MG63 (cell line): ENCODE results near the gene PIK3C2G. TPM values are rescaled to one million over a fixed set of nuclear protein-coding genes. Genes with fewer than 3 reads are reported as not detected.

Experiments used
- DNase-seq: peaks from one replicate; pipeline ENCODE4 v3.0.0-alpha.2; 2020
- H3K27me3 ChIP-seq: fragments of 250-450 bp; sonication (Bioruptor Pico); 2 replicates; pipeline ENCODE4 v1.5.1; 2020; ENCODE audit warnings: mild to moderate bottlenecking, moderate library complexity
- H3K36me3 ChIP-seq: fragments of 250-450 bp; sonication (Bioruptor Pico); 2 replicates; pipeline ENCODE4 v1.5.1; 2020; ENCODE audit warnings: mild to moderate bottlenecking, moderate library complexity
- H3K4me3 ChIP-seq: fragments of 250-450 bp; sonication (Bioruptor Pico); 2 replicates; pipeline ENCODE4 v1.5.1; 2020; ENCODE audit warnings: mild to moderate bottlenecking, moderate library complexity
- H3K9me3 ChIP-seq: fragments of 250-450 bp; sonication (Bioruptor Pico); 2 replicates; pipeline ENCODE4 v1.5.1; 2020; ENCODE audit warnings: mild to moderate bottlenecking, moderate library complexity
- total RNA-seq: library from RNA; depleted of rRNA; stranded (reverse); fragments of >200 nt; shearing (Covaris generic); gene quantifications from 2 replicates; pipeline ENCODE4 v1.2.3, GENCODE V29; 2014; ENCODE audit warnings: low replicate concordance

The PIK3C2G gene
- total RNA-seq, 1 experiment from 2014 or later = not detected

GRCh38 chr12:18581232-18581962, 320.1 kb downstream of the PIK3C2G start:
- Histone ChIP-seq H3K9me3 (peaks cover 8% of the 10 kb centered on the region), H3K27me3 (no peaks in the 10 kb centered on the region), H3K4me3 (no peak overlapping the region), H3K36me3 (no peaks in the 10 kb centered on the region)
- DNase-seq = peak; percentile 33

DNA sequence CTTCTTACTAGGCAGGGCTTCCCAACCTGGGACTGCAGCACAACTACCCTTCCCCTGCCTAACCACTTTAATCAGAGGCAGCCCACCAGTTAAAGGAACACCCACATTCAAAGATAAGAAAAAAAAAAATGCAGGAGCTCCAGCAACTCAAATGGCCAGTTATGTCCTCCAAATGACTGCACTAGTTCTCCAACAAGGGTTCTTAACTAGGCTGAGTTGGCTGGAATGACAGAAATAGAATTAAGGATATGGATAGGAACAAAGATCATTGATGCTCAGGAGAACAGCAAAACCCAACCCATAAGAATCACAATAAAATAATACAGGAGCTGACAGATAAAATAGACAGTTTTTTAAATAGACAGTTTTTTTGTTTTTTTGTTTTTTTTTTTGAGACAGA, 322.3 kb downstream of the PIK3C2G start:
- no peak for DNase-seq
- Histone ChIP-seq H3K36me3 (no peaks in the 10 kb centered on the region), H3K27me3 (no peaks in the 10 kb centered on the region), H3K4me3 (no peak overlapping the region), H3K9me3 (peaks cover 12% of the 10 kb centered on the region)

- Histone ChIP-seq H3K4me3 (no peak overlapping the region), H3K27me3 (no peaks in the 10 kb centered on the region), H3K36me3 (no peaks in the 10 kb centered on the region), H3K9me3 (peaks cover 12% of the 10 kb centered on the region)
- DNase-seq = no peak
These were observed 325.3 kb downstream of the PIK3C2G start for GRCh38 chr12:18586581-18586980.

- Histone ChIP-seq H3K27me3 (no peaks in the 10 kb centered on the region), H3K4me3 (no peak overlapping the region), H3K36me3 (no peaks in the 10 kb centered on the region), H3K9me3 (peaks cover 7% of the 10 kb centered on the region)
- no peak for DNase-seq
These were observed 328.0 kb downstream of the PIK3C2G start for GRCh38 chr12:18589316-18589715.

- Histone ChIP-seq H3K36me3 (no peaks in the 10 kb centered on the region), H3K4me3 (no peak overlapping the region), H3K9me3 (peaks cover 4% of the 10 kb centered on the region; the same call in 1 of the 2 replicates), H3K27me3 (no peaks in the 10 kb centered on the region)
- no peak for DNase-seq
These were observed 330.2 kb downstream of the PIK3C2G start for GRCh38 chr12:18591473-18591872.

DNA sequence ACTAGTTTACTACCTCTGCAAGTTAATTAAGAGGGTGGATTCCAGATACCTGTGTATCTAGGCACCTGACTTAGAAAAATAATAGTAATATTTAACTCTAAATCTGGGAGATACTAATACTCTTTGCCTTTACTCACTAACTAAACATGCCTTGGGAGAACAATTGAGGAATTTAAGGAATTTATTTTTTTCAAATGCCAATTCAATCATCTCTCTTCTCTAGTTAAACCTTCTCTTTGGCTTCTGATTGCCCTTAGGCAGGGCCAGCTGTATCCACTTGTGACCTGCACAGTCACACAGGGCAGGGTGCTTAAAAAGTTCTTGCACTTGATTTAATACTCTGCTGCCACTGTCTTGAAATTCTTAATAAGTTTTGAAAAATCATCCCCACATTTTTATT, 334.1 kb downstream of the PIK3C2G start:
- no peak overlapping the region for H3K4me3 ChIP-seq
- no peaks in the 10 kb centered on the region for H3K9me3 ChIP-seq
- H3K36me3 ChIP-seq = no peaks in the 10 kb centered on the region
- H3K27me3 ChIP-seq = no peaks in the 10 kb centered on the region
- peak; percentile 9 for DNase-seq

DNA sequence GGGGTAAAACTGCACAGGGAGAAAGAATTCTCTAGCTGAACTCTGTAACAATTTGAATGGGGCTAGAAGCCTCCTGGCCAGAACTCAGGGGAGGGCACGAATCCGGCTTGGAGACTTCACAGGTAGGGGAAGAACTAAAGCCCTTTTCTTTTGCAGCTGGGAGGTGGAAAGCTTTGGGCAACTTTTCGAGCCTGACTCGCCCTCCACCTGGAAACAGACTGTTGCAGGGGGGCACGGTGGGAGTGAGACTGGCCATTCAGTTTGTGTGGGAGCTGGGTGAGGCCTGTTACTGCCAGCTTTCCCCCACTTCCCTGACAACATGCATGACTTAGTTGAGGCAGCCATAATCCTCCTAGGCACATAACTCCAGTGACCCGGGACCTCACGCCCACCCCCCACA, 340.6 kb downstream of the PIK3C2G start:
- Histone ChIP-seq H3K27me3 (no peaks in the 10 kb centered on the region), H3K9me3 (no peaks in the 10 kb centered on the region; the same call in 1 of the 2 replicates), H3K36me3 (no peaks in the 10 kb centered on the region), H3K4me3 (no peak overlapping the region)
- DNase-seq = no peak

- H3K27me3 ChIP-seq = no peaks in the 10 kb centered on the region
- no peak overlapping the region for H3K4me3 ChIP-seq
- no peaks in the 10 kb centered on the region for H3K36me3 ChIP-seq
- DNase-seq = no peak
- no peaks in the 10 kb centered on the region for H3K9me3 ChIP-seq
These were observed 351.7 kb downstream of the PIK3C2G start for GRCh38 chr12:18612971-18613370.

DNA sequence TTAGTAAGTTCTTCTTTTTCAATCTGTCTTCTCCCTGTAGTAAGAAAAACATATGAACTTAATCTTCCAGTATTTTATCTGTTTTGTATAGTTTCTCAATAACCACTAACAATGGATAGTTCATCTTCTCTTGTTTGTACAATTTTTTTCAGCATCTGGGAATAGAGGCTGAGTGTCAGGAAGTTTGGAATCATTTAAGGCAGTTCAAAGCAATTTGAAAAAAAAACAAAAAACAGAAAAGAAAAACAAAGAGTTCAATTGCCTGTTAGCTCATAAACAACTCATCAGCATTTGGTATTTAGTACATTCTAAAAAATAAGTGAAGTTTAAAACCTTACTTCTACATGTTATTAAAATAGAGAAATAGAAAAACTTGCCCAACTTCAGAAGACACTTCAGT, 359.7 kb downstream of the PIK3C2G start:
- Histone ChIP-seq H3K36me3 (no peaks in the 10 kb centered on the region), H3K27me3 (no peaks in the 10 kb centered on the region), H3K9me3 (peaks cover 2% of the 10 kb centered on the region; the same call in 1 of the 2 replicates), H3K4me3 (no peak overlapping the region)
- no peak for DNase-seq

DNA sequence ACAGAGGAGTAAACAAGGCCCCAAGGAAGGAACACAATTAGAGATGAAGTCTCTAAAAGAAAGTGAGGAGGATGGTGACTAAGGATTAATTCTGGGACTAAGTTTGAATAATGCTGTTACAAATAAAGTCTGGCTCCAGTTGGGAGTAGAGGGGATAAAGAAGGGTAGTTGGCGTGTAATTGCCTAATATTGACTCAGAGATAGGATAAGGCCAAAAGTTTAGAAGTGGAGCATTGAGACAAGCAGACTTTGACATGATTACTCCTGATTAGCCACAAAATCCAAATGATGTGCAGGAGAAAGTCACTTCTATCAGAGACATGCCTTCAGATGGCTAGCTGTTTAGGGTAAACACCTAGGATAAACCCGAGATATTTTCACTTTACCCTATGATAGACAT, 368.1 kb downstream of the PIK3C2G start:
- no peak overlapping the region for H3K4me3 ChIP-seq
- H3K27me3 ChIP-seq = no peaks in the 10 kb centered on the region

GRCh38 chr12:18629916-18630315, 368.6 kb downstream of the PIK3C2G start:
- Histone ChIP-seq H3K9me3 (peaks cover 12% of the 10 kb centered on the region), H3K4me3 (no peak overlapping the region), H3K27me3 (no peaks in the 10 kb centered on the region), H3K36me3 (no peaks in the 10 kb centered on the region)
- no peak for DNase-seq

More for the DNA sequence above, 368.1 kb downstream of the PIK3C2G start:
- no peak for DNase-seq
- Histone ChIP-seq H3K36me3 (no peaks in the 10 kb centered on the region), H3K9me3 (peaks cover 12% of the 10 kb centered on the region)

DNA sequence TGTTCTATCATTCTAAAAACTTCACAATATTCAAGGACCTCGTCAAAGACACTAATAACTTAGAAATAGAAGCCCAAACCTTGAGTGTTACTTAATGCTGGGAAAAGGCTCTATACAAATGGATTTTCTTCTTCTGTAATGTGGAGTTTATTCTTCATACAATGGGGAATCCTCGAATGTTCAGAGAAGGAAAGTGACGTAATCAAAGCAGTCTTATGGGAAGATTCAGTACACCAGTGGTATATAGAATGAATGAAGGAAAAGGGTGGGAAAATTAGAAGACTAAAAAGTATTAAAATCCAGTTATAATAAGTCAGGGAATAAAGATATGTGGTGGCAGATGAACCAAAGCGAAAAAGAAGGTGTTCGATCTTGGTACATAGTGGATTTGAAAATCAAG, 370.0 kb downstream of the PIK3C2G start:
- DNase-seq = no peak

GRCh38 chr12:18632848-18633247, 371.5 kb downstream of the PIK3C2G start:
- DNase-seq = no peak
- no peaks in the 10 kb centered on the region for H3K36me3 ChIP-seq
- H3K4me3 ChIP-seq = no peak overlapping the region
- no peaks in the 10 kb centered on the region for H3K27me3 ChIP-seq
- H3K9me3 ChIP-seq = no peaks in the 10 kb centered on the region

More for the DNA sequence above, 370.0 kb downstream of the PIK3C2G start:
- H3K36me3 ChIP-seq = no peaks in the 10 kb centered on the region
- H3K4me3 ChIP-seq = no peak overlapping the region
- no peaks in the 10 kb centered on the region for H3K27me3 ChIP-seq
- H3K9me3 ChIP-seq = peaks cover 6% of the 10 kb centered on the region

DNA sequence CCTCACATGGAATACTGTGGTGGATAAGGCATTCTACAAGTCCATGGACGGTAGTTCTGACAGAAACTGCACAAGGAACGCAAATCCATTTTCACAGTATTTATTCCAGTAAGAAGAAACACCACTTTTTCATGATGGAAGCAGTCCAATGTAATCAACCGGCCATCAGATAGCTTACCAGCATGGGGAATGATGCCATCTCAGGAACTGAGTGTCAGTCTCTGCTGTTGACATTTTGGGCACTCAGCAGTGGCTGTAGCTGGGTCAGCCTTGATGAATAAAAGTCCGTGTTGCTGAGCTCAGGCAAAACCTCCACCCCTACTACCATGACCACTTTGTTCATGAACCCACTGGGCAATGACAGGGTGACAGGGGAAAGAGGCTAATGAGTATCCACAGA, 373.1 kb downstream of the PIK3C2G start:
- Histone ChIP-seq H3K9me3 (no peaks in the 10 kb centered on the region), H3K36me3 (no peaks in the 10 kb centered on the region), H3K27me3 (no peaks in the 10 kb centered on the region), H3K4me3 (no peak overlapping the region)
- no peak for DNase-seq

GRCh38 chr12:18640321-18640955, 379.1 kb downstream of the PIK3C2G start:
- no peak for DNase-seq
- H3K9me3 ChIP-seq = no peaks in the 10 kb centered on the region
- no peak overlapping the region for H3K4me3 ChIP-seq

GRCh38 chr12:18643681-18644080, 382.4 kb downstream of the PIK3C2G start:
- H3K9me3 ChIP-seq = no peaks in the 10 kb centered on the region
- no peaks in the 10 kb centered on the region for H3K36me3 ChIP-seq
- no peaks in the 10 kb centered on the region for H3K27me3 ChIP-seq
- no peak for DNase-seq
- H3K4me3 ChIP-seq = no peak overlapping the region

More at GRCh38 chr12:18640321-18640955, 379.1 kb downstream of the PIK3C2G start:
- Histone ChIP-seq H3K27me3 (no peaks in the 10 kb centered on the region), H3K36me3 (no peaks in the 10 kb centered on the region)

DNA sequence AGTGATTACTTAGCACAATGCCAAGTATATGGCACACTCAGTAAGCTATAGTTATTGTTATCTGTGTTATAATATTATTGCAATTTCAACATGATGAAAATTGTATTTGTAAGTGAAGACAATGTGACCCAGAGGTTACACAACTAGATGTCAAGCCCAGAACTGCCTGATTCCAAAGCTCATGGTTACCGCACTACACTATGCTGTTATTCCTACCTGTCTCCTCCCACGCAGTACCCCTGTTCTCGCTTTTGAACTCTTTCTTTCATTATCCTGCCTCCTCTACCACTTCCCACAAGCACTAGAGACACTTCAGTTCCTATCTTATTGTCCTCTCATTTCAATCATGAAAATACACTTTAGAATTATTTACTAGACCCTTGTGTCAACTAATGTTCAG, 383.2 kb downstream of the PIK3C2G start:
- DNase-seq = no peak
- Histone ChIP-seq H3K9me3 (no peaks in the 10 kb centered on the region), H3K36me3 (no peaks in the 10 kb centered on the region), H3K27me3 (no peaks in the 10 kb centered on the region), H3K4me3 (no peak overlapping the region)
